ENCODE results near the gene PKN1. TPM values are rescaled to one million over a fixed set of nuclear protein-coding genes. Genes with fewer than 3 reads are reported as not detected.

PKN1 gene
- total and polyA plus RNA-seq, 2 of the 13 experiments (the other 11 are each of a cell fraction or from before 2014, with no cell fraction given): 45.7 to 54.5 TPM

DNA sequence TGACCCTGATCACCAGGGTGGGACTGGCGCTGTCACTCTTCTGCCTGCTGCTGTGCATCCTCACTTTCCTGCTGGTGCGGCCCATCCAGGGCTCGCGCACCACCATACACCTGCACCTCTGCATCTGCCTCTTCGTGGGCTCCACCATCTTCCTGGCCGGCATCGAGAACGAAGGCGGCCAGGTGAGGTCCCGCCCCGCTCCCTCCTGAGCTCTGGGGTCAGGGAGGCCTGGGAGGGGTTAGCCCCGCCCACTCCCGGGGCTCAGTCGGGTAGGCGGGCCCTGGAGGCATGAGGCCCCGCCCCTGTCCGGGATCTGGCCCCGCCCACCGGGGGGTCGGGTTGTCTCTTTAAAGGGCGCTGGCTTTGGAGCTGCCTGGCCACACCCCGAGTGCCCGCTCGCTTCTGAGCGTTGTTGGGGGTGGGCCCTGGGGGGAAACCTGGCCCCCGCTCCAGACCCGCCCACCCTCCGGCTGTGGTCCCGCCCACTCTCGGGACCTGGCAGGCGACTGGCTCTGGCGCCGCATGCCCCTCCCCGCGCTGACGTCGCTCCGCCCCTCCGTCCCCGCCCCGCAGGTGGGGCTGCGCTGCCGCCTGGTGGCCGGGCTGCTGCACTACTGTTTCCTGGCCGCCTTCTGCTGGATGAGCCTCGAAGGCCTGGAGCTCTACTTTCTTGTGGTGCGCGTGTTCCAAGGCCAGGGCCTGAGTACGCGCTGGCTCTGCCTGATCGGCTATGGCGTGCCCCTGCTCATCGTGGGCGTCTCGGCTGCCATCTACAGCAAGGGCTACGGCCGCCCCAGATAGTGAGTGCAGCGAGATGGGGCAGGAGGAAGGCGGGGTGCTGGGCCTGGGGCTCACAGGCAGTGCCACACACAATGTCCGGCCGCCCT, 27.1 kb upstream of the PKN1 start (continued):
- TF ChIP-seq TARDBP (CRISPR knock-in tag; IDR thresholded peaks at IDR 0.05) (peak; percentile 71), ZNF12 (CRISPR knock-in tag; IDR thresholded peaks at IDR 0.05) (0 out of 2 replicates have a peak, but pooled peaks have one; percentile 48), ARNT2 (CRISPR knock-in tag; IDR thresholded peaks at IDR 0.05; ENCODE audit: low read depth) (peak; percentile 46; the same call in 1 of the 2 replicates), ZNF350 (CRISPR knock-in tag; IDR thresholded peaks at IDR 0.05; ENCODE audit: borderline replicate concordance, low read depth) (0 out of 2 replicates have a peak, but pooled peaks have one; percentile 54), ZNF557 (CRISPR knock-in tag; IDR thresholded peaks at IDR 0.05) (no peak), POGZ (CRISPR knock-in tag; IDR thresholded peaks at IDR 0.05) (peak; percentile 73), RBFOX2 (IDR thresholded peaks at IDR 0.05; ENCODE audit: low read depth, low read length) (peak; percentile 51), ZNF75D (CRISPR knock-in tag; IDR thresholded peaks at IDR 0.05; ENCODE audit: borderline replicate concordance) (no peak), MIER3 (CRISPR knock-in tag; IDR thresholded peaks at IDR 0.05; ENCODE audit: borderline replicate concordance) (peak; percentile 61; the same call in 1 of the 2 replicates), KAT8 (CRISPR knock-in tag; IDR thresholded peaks at IDR 0.05) (peak; percentile 61), FIP1L1 (IDR thresholded peaks at IDR 0.05; ENCODE audit: borderline replicate concordance, insufficient read depth, low read depth, low read length) (no peak)
- TF ChIP-seq, protein P1, sequence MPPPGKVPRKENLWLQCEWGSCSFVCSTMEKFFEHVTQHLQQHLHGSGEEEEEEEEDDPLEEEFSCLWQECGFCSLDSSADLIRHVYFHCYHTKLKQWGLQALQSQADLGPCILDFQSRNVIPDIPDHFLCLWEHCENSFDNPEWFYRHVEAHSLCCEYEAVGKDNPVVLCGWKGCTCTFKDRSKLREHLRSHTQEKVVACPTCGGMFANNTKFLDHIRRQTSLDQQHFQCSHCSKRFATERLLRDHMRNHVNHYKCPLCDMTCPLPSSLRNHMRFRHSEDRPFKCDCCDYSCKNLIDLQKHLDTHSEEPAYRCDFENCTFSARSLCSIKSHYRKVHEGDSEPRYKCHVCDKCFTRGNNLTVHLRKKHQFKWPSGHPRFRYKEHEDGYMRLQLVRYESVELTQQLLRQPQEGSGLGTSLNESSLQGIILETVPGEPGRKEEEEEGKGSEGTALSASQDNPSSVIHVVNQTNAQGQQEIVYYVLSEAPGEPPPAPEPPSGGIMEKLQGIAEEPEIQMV (CRISPR knock-in tag; IDR thresholded peaks at IDR 0.05; ENCODE audit: low read depth): no peak
- TF ChIP-seq, protein P2, sequence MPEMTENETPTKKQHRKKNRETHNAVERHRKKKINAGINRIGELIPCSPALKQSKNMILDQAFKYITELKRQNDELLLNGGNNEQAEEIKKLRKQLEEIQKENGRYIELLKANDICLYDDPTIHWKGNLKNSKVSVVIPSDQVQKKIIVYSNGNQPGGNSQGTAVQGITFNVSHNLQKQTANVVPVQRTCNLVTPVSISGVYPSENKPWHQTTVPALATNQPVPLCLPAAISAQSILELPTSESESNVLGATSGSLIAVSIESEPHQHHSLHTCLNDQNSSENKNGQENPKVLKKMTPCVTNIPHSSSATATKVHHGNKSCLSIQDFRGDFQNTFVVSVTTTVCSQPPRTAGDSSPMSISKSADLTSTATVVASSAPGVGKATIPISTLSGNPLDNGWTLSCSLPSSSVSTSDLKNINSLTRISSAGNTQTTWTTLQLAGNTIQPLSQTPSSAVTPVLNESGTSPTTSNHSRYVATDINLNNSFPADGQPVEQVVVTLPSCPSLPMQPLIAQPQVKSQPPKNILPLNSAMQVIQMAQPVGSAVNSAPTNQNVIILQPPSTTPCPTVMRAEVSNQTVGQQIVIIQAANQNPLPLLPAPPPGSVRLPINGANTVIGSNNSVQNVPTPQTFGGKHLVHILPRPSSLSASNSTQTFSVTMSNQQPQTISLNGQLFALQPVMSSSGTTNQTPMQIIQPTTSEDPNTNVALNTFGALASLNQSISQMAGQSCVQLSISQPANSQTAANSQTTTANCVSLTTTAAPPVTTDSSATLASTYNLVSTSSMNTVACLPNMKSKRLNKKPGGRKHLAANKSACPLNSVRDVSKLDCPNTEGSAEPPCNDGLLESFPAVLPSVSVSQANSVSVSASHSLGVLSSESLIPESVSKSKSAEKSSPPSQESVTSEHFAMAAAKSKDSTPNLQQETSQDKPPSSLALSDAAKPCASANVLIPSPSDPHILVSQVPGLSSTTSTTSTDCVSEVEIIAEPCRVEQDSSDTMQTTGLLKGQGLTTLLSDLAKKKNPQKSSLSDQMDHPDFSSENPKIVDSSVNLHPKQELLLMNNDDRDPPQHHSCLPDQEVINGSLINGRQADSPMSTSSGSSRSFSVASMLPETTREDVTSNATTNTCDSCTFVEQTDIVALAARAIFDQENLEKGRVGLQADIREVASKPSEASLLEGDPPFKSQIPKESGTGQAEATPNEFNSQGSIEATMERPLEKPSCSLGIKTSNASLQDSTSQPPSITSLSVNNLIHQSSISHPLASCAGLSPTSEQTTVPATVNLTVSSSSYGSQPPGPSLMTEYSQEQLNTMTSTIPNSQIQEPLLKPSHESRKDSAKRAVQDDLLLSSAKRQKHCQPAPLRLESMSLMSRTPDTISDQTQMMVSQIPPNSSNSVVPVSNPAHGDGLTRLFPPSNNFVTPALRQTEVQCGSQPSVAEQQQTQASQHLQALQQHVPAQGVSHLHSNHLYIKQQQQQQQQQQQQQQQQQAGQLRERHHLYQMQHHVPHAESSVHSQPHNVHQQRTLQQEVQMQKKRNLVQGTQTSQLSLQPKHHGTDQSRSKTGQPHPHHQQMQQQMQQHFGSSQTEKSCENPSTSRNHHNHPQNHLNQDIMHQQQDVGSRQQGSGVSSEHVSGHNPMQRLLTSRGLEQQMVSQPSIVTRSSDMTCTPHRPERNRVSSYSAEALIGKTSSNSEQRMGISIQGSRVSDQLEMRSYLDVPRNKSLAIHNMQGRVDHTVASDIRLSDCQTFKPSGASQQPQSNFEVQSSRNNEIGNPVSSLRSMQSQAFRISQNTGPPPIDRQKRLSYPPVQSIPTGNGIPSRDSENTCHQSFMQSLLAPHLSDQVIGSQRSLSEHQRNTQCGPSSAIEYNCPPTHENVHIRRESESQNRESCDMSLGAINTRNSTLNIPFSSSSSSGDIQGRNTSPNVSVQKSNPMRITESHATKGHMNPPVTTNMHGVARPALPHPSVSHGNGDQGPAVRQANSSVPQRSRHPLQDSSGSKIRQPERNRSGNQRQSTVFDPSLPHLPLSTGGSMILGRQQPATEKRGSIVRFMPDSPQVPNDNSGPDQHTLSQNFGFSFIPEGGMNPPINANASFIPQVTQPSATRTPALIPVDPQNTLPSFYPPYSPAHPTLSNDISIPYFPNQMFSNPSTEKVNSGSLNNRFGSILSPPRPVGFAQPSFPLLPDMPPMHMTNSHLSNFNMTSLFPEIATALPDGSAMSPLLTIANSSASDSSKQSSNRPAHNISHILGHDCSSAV (CRISPR knock-in tag; IDR thresholded peaks at IDR 0.05; ENCODE audit: borderline replicate concordance): no peak
- TF ChIP-seq, protein P3, sequence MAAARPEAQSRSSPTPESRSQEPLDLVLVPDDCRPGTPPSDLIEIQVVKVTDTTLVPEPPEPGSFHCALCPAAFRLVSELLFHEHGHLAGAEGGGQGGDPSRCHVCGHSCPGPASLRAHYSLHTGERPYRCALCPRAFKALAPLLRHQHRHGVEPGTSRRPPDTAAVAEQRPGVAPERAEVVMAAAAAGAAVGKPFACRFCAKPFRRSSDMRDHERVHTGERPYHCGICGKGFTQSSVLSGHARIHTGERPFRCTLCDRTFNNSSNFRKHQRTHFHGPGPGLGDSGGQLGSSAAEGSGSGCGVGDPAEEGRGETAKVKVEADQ (CRISPR knock-in tag; IDR thresholded peaks at IDR 0.05; ENCODE audit: borderline replicate concordance): no peak
- TF ChIP-seq, protein P4, sequence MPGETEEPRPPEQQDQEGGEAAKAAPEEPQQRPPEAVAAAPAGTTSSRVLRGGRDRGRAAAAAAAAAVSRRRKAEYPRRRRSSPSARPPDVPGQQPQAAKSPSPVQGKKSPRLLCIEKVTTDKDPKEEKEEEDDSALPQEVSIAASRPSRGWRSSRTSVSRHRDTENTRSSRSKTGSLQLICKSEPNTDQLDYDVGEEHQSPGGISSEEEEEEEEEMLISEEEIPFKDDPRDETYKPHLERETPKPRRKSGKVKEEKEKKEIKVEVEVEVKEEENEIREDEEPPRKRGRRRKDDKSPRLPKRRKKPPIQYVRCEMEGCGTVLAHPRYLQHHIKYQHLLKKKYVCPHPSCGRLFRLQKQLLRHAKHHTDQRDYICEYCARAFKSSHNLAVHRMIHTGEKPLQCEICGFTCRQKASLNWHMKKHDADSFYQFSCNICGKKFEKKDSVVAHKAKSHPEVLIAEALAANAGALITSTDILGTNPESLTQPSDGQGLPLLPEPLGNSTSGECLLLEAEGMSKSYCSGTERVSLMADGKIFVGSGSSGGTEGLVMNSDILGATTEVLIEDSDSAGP (CRISPR knock-in tag; IDR thresholded peaks at IDR 0.05; ENCODE audit: borderline replicate concordance): peak; percentile 89

All from HepG2 (cell line).